Mucosa of stomach (tissue), 1 donor: ENCODE measurements around the gene VASN.

ENCODE experiments used
- H3K27me3 ChIP-seq: one replicate; pipeline ENCODE4 v1.7.0; 2013; ENCODE audit warnings: mild to moderate bottlenecking, low read length; ENCODE audit not compliant: control insufficient read depth, insufficient read depth
- H3K36me3 ChIP-seq: one replicate; pipeline ENCODE4 v1.7.0; 2013; ENCODE audit warnings: low read length; ENCODE audit not compliant: control insufficient read depth, insufficient read depth
- H3K4me1 ChIP-seq: one replicate; pipeline ENCODE4 v1.7.0; 2013; ENCODE audit warnings: mild to moderate bottlenecking, low read length; ENCODE audit not compliant: control insufficient read depth, insufficient read depth
- H3K4me3 ChIP-seq: one replicate; pipeline ENCODE4 v1.7.0; 2013; ENCODE audit warnings: low read length
- H3K9ac ChIP-seq: one replicate; pipeline ENCODE4 v1.7.0; 2013; ENCODE audit warnings: mild to moderate bottlenecking, low read length, moderate library complexity
- H3K9me3 ChIP-seq: one replicate; pipeline ENCODE4 v1.7.0; 2013; ENCODE audit warnings: mild to moderate bottlenecking, low read length, moderate library complexity; ENCODE audit not compliant: control insufficient read depth
- donor health status: Pancreatic carcinoma.

Gene VASN

DNA sequence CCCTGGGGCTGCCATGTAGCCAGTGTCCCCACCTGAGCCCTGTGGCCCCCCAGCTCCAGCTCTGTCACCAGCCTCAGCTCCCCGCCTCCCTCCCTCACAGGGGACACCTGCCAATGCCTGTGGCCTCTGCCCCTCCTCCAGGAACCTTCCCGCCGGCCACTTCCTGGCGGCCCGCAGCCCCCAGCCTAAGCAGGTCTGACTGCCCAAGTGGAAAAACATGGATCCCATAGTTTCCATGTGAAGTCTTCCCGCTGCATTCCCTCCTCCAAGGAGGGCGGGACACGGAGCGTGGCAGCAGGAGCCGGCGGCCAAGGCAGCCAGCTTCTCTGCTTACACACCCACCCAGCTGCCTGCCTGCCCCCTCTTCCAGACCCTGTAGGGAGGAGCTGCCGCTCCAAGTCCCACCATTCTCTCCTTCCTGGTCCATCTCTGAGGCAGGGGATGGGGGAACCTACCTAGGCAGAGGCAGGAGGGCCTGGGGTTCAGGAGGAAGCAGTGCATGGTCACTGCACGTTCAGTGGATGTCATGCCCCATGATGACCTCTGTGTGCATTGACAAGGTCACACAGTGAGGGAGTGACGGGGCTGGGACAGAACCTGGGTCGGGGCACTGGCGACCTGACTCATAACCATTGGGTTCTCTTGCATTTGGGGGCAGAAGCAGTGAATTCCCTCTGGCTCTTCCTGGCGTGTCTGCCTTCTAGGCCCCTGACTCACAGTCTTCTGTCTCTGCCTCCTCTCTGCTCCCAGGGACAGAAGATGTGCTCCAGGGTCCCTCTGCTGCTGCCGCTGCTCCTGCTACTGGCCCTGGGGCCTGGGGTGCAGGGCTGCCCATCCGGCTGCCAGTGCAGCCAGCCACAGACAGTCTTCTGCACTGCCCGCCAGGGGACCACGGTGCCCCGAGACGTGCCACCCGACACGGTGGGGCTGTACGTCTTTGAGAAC lies 8.7 kb downstream of the VASN start:
- Histone ChIP-seq H3K27me3 (peaks cover 4% of the 10 kb centered on the region), H3K36me3 (no peaks in the 10 kb centered on the region), H3K4me1 (peaks cover 34% of the 10 kb centered on the region), H3K9me3 (no peaks in the 10 kb centered on the region), H3K9ac (no peak overlapping the region), H3K4me3 (no peak overlapping the region)

DNA sequence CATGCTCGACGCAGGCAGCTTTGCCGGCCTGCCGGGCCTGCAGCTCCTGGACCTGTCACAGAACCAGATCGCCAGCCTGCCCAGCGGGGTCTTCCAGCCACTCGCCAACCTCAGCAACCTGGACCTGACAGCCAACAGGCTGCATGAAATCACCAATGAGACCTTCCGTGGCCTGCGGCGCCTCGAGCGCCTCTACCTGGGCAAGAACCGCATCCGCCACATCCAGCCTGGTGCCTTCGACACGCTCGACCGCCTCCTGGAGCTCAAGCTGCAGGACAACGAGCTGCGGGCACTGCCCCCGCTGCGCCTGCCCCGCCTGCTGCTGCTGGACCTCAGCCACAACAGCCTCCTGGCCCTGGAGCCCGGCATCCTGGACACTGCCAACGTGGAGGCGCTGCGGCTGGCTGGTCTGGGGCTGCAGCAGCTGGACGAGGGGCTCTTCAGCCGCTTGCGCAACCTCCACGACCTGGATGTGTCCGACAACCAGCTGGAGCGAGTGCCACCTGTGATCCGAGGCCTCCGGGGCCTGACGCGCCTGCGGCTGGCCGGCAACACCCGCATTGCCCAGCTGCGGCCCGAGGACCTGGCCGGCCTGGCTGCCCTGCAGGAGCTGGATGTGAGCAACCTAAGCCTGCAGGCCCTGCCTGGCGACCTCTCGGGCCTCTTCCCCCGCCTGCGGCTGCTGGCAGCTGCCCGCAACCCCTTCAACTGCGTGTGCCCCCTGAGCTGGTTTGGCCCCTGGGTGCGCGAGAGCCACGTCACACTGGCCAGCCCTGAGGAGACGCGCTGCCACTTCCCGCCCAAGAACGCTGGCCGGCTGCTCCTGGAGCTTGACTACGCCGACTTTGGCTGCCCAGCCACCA lies 9.7 kb downstream of the VASN start:
- Histone ChIP-seq H3K27me3 (peaks cover 4% of the 10 kb centered on the region), H3K36me3 (no peaks in the 10 kb centered on the region), H3K9me3 (no peaks in the 10 kb centered on the region), H3K4me1 (peaks cover 27% of the 10 kb centered on the region), H3K4me3 (no peak overlapping the region), H3K9ac (no peak overlapping the region)

DNA sequence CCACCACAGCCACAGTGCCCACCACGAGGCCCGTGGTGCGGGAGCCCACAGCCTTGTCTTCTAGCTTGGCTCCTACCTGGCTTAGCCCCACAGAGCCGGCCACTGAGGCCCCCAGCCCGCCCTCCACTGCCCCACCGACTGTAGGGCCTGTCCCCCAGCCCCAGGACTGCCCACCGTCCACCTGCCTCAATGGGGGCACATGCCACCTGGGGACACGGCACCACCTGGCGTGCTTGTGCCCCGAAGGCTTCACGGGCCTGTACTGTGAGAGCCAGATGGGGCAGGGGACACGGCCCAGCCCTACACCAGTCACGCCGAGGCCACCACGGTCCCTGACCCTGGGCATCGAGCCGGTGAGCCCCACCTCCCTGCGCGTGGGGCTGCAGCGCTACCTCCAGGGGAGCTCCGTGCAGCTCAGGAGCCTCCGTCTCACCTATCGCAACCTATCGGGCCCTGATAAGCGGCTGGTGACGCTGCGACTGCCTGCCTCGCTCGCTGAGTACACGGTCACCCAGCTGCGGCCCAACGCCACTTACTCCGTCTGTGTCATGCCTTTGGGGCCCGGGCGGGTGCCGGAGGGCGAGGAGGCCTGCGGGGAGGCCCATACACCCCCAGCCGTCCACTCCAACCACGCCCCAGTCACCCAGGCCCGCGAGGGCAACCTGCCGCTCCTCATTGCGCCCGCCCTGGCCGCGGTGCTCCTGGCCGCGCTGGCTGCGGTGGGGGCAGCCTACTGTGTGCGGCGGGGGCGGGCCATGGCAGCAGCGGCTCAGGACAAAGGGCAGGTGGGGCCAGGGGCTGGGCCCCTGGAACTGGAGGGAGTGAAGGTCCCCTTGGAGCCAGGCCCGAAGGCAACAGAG lies 10.5 kb downstream of the VASN start:
- Histone ChIP-seq H3K36me3 (no peaks in the 10 kb centered on the region), H3K9ac (no peak overlapping the region), H3K27me3 (no peaks in the 10 kb centered on the region), H3K9me3 (no peaks in the 10 kb centered on the region), H3K4me1 (peaks cover 19% of the 10 kb centered on the region), H3K4me3 (no peak overlapping the region)

DNA sequence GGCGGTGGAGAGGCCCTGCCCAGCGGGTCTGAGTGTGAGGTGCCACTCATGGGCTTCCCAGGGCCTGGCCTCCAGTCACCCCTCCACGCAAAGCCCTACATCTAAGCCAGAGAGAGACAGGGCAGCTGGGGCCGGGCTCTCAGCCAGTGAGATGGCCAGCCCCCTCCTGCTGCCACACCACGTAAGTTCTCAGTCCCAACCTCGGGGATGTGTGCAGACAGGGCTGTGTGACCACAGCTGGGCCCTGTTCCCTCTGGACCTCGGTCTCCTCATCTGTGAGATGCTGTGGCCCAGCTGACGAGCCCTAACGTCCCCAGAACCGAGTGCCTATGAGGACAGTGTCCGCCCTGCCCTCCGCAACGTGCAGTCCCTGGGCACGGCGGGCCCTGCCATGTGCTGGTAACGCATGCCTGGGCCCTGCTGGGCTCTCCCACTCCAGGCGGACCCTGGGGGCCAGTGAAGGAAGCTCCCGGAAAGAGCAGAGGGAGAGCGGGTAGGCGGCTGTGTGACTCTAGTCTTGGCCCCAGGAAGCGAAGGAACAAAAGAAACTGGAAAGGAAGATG lies 11.2 kb downstream of the VASN start:
- Histone ChIP-seq H3K36me3 (no peaks in the 10 kb centered on the region), H3K27me3 (no peaks in the 10 kb centered on the region), H3K9ac (no peak overlapping the region), H3K9me3 (no peaks in the 10 kb centered on the region), H3K4me1 (peaks cover 12% of the 10 kb centered on the region), H3K4me3 (no peak overlapping the region)

DNA sequence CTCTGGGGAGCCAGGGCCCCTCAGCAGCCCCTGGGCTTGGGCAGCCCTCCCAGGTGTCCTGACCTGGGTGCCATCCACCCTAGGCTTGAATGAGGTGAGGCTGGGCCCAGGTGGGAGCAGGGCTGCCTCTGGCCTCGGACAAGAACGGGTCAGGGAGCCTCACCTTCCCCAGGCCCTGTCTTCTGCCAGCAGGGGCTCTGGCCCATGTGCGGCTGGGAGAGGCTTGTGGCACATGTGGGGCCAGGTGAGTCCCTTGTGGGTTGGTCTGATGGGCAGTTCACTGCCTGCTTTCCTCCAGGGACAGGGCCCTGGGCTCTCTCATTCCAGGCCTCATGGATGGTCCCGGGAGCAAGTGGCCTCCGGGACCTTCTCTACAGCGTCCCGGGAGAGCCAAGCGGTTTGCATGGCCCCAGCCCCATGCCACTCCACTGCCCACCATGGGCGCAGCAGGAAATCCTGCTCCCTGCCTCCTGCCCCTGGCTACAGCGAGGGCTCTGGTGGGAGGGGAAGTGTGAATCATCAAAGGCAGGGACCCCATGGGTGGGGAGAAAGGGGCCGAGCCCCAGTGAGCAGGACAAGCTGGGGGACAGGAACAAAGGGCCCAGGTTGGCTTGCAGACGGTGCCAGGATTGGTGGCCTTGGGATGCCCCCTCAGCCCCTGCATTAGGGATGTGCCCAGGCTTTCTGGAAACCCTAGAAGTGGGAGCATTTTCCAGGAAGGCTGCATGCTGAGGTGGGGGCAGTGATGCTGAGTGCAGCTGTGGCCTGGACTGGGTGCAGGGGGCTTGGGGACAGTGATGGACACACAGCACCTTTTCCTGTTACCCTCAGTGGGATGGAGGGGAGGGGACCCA lies 12.2 kb downstream of the VASN start:
- Histone ChIP-seq H3K4me3 (no peak overlapping the region), H3K27me3 (no peaks in the 10 kb centered on the region), H3K9me3 (no peaks in the 10 kb centered on the region), H3K36me3 (no peaks in the 10 kb centered on the region), H3K4me1 (peaks cover 2% of the 10 kb centered on the region), H3K9ac (no peak overlapping the region)

DNA sequence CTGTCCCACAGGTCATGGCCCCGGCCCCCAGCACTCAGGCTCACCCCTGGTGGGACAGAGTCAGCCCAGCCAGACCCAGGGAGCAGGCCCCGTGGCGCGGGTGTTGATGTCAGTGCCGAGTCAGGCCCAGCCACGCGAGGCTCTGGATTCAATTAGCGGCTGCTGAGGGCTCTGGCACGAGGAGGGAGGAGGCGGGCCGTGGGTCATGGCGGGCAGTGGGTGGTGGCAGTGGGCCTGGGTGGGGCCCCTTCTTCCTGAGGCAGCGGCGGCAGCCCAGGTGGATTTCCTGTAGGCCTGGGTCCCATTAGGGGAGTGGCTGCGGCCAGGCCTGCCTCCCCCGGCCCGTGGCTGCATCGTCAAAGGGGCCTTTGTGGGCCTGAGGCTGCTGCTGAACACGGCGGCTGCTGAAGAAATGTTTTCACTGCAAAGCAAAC lies 12.9 kb downstream of the VASN start:
- H3K27me3 ChIP-seq = no peaks in the 10 kb centered on the region
- H3K36me3 ChIP-seq = no peaks in the 10 kb centered on the region
- no peaks in the 10 kb centered on the region for H3K4me1 ChIP-seq
- H3K9me3 ChIP-seq = no peaks in the 10 kb centered on the region
- no peak overlapping the region for H3K9ac ChIP-seq
- no peak overlapping the region for H3K4me3 ChIP-seq

DNA sequence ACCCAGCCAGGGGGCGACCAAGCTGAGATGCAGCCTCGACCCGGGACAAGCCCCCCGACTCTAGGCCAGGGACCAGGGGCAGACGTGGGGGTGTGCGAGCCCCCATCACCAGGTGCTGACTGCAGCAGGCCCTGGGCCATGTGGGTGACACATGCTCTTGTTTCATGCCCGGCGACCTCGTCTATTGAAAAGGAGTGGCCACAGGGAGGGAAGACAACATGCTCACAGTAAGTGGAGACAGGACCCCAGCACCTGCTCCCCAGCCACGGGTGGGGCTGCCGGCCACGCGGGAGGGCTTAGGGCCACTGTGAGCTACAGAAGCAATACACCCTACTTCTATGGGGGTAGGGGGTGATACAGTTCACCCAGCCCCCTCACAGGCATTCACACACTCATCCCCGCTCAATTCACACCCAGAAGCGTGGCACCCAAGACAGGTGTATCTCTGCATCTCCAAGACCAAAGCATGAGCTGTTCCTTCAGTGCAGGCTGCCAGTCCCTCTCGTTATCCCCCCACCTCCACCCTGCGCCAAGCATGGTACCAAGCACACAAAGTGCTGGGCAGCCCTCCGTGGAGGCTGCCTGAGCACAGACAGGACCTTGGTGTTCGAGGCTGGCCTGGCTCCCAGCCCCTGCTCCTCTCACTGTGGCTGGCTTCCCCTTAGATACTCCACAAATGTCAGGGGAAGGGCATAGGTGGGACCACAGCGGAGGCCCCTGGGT lies 13.6 kb downstream of the VASN start:
- Histone ChIP-seq H3K27me3 (no peaks in the 10 kb centered on the region), H3K4me1 (no peaks in the 10 kb centered on the region), H3K9ac (no peak overlapping the region), H3K4me3 (no peak overlapping the region), H3K9me3 (no peaks in the 10 kb centered on the region), H3K36me3 (no peaks in the 10 kb centered on the region)

DNA sequence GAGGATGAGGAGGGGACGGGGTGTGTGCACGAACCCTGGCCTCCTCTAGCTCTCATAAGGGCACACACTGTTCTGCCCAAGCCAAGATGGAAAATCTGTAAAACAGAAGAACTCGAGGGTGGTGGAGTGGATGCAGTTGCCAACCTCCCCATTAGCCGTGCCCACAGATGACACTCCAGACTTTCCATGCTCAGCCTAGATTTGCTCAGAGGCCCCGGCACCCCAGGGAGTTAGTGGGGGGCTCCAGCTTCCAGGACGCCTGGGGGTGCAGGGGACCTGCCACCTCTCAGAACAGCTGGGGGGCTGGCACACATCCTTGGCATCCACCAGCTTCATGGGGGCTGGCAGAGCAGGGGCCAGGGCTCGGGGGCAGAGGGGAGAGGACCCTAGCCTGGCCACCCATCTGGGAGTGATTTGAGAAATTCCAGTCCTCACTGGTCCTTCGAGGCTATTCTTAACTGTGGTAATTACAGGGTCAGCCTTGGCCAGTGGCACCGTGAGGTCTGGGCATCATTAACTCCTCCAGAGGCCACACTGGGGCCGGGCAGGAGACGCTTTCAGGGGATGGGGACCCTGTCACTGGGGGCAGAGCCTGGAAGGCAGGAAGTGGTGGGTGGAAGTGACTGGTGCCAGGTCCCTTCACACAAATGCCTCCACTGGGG lies 14.3 kb downstream of the VASN start:
- Histone ChIP-seq H3K4me3 (no peak overlapping the region), H3K4me1 (no peaks in the 10 kb centered on the region), H3K9ac (no peak overlapping the region), H3K9me3 (no peaks in the 10 kb centered on the region), H3K36me3 (no peaks in the 10 kb centered on the region), H3K27me3 (no peaks in the 10 kb centered on the region)

DNA sequence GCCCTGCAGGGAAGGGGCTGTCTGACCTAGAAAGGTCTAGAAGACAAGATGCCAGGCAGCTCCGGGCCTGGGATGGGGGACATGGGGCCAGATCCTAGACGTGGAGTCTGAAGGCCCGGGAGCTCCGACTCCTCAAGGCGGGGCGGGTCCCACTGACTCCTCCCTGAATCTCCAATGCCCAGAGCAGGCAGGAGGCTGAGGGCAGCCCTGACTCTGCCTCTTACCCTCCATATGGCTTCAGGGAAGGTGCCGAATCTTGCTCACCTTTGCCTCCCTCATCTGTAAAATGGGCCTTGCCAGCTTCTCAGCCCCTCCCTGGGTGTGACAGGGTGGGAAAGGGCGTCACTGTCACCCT lies 14.8 kb downstream of the VASN start:
- no peaks in the 10 kb centered on the region for H3K27me3 ChIP-seq
- no peak overlapping the region for H3K4me3 ChIP-seq
- no peaks in the 10 kb centered on the region for H3K36me3 ChIP-seq
- no peaks in the 10 kb centered on the region for H3K9me3 ChIP-seq
- no peaks in the 10 kb centered on the region for H3K4me1 ChIP-seq
- no peak overlapping the region for H3K9ac ChIP-seq

DNA sequence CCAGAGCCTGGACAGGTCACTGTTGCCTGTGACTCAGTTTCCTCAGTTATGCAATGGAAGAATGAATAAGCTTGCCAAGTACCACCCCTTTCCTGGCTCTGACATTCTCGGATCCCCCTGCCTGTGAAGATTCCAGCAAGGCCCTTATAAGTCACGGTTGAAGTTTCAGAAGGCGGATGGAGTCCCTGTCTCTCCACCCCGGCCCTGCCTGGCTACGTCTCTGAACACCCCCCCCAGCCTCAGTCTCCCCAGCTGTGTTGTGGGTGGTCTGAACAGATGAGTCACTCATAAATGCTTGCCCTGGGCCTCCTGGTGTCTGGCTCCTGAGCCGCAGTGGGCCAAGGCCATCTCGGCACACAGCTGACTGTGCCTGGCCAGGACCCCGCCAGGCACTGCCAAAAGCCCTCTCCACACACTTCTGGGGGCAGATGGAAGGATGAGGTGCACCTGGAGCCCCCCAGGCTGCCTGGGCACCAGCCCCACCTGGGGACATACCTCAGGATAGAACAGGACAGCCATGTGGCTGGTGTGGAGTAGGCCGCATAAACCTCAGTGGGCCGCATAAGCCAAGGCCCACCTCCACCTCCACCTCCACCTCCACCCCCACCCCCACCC lies 15.4 kb downstream of the VASN start:
- H3K4me3 ChIP-seq = no peak overlapping the region
- no peaks in the 10 kb centered on the region for H3K36me3 ChIP-seq

More for the DNA sequence above, 15.4 kb downstream of the VASN start:
- Histone ChIP-seq H3K4me1 (peaks cover 2% of the 10 kb centered on the region), H3K9ac (no peak overlapping the region), H3K27me3 (no peaks in the 10 kb centered on the region), H3K9me3 (no peaks in the 10 kb centered on the region)
